Measurements from ENCODE around the gene CLIC3. TPM values are rescaled to one million over a fixed set of nuclear protein-coding genes. Genes with fewer than 3 reads are reported as not detected.

Gene CLIC3
- total and polyA plus RNA-seq, 2 donors (not counting 1 experiment from before 2014, with no cell fraction given), result 1.1 to 1.9 TPM

- no peaks in the 10 kb centered on the region for H3K27me3 ChIP-seq (replicated peaks in 1 of 4; ENCODE audit: control extremely low read depth in 1 of 4, control insufficient read depth in 3 of 4, insufficient read depth in 4 of 4, low read length in 3 of 4)
- ATAC-seq (ENCODE audit: low read depth), result no peak
- H2AFZ ChIP-seq (ENCODE audit: insufficient read depth, low read depth, low read length, poor library complexity, severe bottlenecking), result no peak overlapping the region
- Mint-ChIP-seq H3K27me3 (no peaks in the 10 kb centered on the region), H3K27ac (no peak overlapping the region), H3K4me3 (no peak overlapping the region), H3K9me3 (ENCODE audit: insufficient read depth) (no peaks in the 10 kb centered on the region), H3K4me1 (no peaks in the 10 kb centered on the region)
- TF ChIP-seq EZH2 (IDR thresholded peaks at IDR 0.05; ENCODE audit: borderline replicate concordance, insufficient read depth, low read depth, low read length, poor library complexity, severe bottlenecking) (no peak), CTCF (IDR thresholded peaks at IDR 0.05) (no peak)
- no peaks in the 10 kb centered on the region for H3K4me1 ChIP-seq (ENCODE audit: control insufficient read depth in 2 of 2, insufficient read depth in 2 of 2, low read length in 2 of 2)
- no peak for DNase-seq
- no peak overlapping the region for H3K27ac ChIP-seq (ENCODE audit: low read length in 2 of 2)
- peaks cover 0 to 4% (median 0%) of the 10 kb centered on the region in 3 donors for H3K9me3 ChIP-seq (ENCODE audit: control extremely low read depth in 1 of 3, control insufficient read depth in 2 of 3, insufficient read depth in 1 of 3, low read length in 2 of 3)
- no peaks in the 10 kb centered on the region for H3K79me2 ChIP-seq (ENCODE audit: control insufficient read depth, insufficient read depth, low read length)
- H3K4me2 ChIP-seq (replicated peaks; ENCODE audit: low read depth, low read length, poor library complexity, severe bottlenecking), result no peak overlapping the region
- intact Hi-C loops (cut with micrococcal nuclease), result no loop called here
- H4K20me1 ChIP-seq (ENCODE audit: control insufficient read depth, insufficient read depth, low read length, poor library complexity, severe bottlenecking), result no peaks in the 10 kb centered on the region
- CTCF ChIA-PET, result interaction anchor here (1.3 to 1.5 kb wide), 2 partner anchors 22 to 28 kb away, joined by 3 to 5 read pairs; no protein-coding TSS in a partner anchor
- POLR2A ChIA-PET, result no interaction called here
- WGBS (ENCODE audit: insufficient coverage), result 91% methylated on average over 22 of the region's 30 CpGs
- no peak overlapping the region for H3K9ac ChIP-seq (ENCODE audit: low read length)
- H3K36me3 ChIP-seq (replicated peaks in 1 of 2; ENCODE audit: control extremely low read depth in 1 of 2, control insufficient read depth in 1 of 2, extremely low read depth in 1 of 2, insufficient read depth in 2 of 2, low read length in 1 of 2), result peaks cover 0 to 1% of the 10 kb centered on the region in 2 experiments
- no peak overlapping the region for H3K4me3 ChIP-seq (ENCODE audit: control extremely low read depth in 1 of 5, extremely low read depth in 1 of 5, insufficient read depth in 1 of 5, low read depth in 2 of 5, low read length in 4 of 5)
These were observed 10.9 kb upstream of the CLIC3 start for GRCh38 chr9:137007108-137007815.

Measured in B cell (primary cell).